GM21390 (cell line): ENCODE results near the gene FGF18.

Source experiments
- ATAC-seq: cut with Tn5 transposase; IDR thresholded peaks from one replicate; pipeline ENCODE4 v1.9.1; 2021; ENCODE audit not compliant: unreplicated experiment

Gene FGF18

GRCh38 chr5:171436804-171437285, 17.4 kb downstream of the FGF18 start:
- ATAC-seq, result no peak

GRCh38 chr5:171437286-171437821, 17.9 kb downstream of the FGF18 start:
- no peak for ATAC-seq

GRCh38 chr5:171438738-171439137, 19.3 kb downstream of the FGF18 start:
- ATAC-seq, result no peak

GRCh38 chr5:171441246-171441791, 21.9 kb downstream of the FGF18 start:
- no peak for ATAC-seq

GRCh38 chr5:171442287-171443042, 23.0 kb downstream of the FGF18 start:
- ATAC-seq, result no peak

- ATAC-seq, result no peak
Observed at GRCh38 chr5:171444582-171444981, 25.1 kb downstream of the FGF18 start.

GRCh38 chr5:171445644-171446516, 26.4 kb downstream of the FGF18 start:
- ATAC-seq, result no peak

- ATAC-seq, result no peak
Observed at GRCh38 chr5:171447226-171447625, 27.8 kb downstream of the FGF18 start.

DNA sequence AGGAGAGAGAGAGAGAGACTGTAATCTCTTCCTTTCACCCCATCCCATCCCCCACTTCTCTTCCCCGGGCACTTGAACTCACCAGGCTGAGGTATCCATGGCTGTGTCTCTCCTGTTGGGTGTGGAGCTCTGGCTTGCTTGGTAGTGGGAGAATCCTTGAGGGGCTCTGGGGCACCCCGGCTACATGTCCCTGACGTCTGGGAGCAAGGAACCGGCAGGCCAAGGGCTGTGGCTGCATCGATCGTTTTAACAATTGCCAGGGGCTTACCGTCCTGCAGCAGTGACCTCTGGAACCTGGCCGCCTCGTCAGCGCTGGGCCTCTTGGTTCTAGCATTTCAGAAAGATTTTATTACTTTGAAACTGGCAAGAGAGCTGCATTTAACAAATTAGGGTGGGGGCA, 30.0 kb downstream of the FGF18 start:
- ATAC-seq, result no peak

DNA sequence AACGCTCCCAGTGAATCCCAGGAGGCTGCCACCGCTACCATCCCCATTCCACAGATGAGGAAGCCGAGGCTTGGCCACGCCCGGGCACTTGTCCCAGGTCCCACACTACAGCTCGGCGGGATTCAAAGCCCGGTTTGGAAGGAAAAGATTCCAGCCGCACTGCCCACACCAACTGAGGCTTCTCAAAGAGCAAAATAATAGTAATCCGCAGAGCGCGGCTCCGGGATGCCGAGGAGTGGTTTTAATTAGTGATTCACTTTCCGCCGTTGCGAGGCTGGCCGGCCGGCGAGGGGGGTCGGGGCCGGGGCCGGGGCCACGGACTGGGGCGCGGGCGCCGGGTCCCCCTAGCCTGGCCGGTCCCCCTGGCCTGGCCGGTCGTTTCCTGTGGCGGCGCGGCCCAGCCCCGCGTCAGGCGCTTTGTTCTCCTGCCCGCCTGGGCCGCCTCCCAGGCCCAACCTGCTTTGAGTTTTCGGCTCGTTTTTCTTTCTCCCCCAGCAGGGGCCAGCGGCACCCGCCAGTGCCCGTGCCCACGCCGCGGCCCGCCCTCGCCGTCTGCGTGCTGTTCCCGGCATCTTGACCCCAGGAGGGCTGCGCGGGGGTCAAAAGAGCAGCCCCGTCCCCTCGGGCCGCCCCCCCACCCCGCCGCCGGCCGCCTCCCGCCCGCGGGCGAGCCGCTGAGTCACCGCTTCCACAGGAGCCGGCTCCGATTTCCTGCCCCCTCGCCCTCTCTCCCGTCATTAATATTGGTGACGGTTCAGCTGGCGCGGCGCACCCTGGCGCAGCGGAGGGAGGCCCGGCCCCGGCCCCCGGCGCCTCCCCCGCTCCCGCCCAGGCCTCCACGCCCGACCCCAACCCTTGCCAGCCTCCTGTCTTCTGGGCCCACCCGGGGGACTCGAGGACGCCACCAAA, 31.2 kb downstream of the FGF18 start:
- no peak for ATAC-seq

GRCh38 chr5:171451421-171451820, 32.0 kb downstream of the FGF18 start:
- no peak for ATAC-seq

GRCh38 chr5:171453056-171453725, 33.7 kb downstream of the FGF18 start:
- ATAC-seq, result no peak

DNA sequence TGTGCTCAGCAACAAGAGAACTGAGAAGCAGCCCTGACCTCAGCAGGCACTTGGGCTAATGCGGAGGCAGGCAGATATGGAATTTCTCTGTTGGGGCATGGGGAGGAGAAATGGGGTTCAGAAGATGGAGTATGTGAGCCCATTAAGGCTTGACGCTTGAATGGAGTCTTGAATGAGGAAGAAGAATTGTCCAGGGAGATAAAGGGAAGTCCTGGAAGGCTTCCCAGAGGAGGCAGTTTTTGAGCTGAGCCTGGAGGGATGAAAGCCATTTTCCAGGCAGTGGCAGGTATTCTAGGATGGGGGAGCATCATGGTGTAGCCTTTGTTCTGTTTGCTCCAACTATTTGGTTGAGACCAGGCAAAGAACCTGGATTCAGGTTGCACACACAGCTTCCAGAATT, 34.5 kb downstream of the FGF18 start:
- no peak for ATAC-seq

DNA sequence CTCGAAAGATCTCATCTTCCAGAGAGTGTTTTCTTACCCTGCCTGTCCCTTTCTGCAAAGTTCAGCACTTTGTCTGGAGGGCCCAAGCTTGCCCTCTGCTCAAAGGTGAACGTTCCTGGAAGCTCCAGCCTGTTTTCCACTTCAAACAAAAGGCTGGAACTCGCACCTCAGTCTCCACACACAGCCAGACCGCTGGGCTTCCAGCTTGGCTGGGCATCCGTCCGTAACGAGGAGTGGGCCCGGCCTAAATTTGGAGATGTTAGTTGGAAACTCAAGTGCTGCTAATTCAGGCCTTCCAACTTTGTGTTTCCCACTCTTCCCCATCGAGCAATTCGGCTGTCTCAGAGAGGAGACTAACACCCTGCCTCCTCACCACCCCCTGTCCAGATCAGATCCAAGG, 35.1 kb downstream of the FGF18 start:
- ATAC-seq, result no peak

GRCh38 chr5:171455522-171455921, 36.1 kb downstream of the FGF18 start:
- no peak for ATAC-seq

DNA sequence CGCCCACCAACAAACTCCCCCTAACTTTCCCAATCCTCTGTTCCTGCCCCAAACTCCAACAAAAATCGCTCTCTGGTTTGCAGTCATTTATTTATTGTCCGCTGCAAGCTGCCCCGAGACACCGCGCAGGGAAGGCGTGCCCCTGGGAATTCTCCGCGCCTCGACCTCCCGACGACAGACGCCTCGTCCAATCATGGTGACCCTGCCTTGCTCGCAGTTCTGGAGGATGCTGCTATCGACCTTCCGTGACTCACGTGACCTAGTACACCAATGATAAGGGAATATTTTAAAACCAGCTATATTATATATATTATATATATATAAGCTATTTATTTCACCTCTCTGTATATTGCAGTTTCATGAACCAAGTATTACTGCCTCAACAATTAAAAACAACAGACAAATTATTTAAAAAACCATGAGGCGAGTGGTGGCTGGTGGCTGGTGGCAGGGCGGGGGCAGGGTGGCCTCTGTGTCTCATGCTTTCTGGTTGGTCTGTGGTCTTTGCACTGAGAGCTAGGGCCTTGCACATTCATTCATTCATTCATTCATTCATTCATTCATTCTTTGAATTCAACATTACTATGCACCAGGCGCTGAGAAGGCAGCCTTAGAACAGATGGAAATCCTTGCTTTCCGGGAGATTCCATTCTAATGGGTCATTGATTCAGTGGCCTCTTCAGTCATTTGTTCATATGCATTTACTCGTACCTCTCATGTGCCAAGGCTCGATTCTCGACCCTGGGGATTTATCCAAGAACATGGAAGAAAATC, 37.9 kb downstream of the FGF18 start:
- ATAC-seq, result no peak

DNA sequence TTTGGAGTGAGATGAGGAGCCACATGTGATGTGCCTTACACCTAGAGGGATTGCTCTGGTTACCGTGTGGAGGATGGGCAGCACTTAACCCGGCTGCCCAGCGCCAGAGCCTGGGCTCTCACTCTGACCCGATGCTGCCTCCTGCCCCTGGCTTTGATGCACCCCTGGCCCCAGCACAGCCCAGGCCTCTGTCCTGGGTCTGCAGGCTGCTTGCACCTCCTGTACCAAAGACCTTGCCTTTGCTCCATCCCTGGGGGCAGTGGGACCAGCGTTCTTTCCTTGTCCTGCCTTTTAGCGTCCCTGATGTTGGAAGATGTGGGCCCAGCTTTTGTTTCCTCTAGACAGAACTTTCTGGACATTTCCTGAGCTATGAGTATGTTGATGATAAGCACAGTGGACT, 40.4 kb downstream of the FGF18 start:
- no peak for ATAC-seq

DNA sequence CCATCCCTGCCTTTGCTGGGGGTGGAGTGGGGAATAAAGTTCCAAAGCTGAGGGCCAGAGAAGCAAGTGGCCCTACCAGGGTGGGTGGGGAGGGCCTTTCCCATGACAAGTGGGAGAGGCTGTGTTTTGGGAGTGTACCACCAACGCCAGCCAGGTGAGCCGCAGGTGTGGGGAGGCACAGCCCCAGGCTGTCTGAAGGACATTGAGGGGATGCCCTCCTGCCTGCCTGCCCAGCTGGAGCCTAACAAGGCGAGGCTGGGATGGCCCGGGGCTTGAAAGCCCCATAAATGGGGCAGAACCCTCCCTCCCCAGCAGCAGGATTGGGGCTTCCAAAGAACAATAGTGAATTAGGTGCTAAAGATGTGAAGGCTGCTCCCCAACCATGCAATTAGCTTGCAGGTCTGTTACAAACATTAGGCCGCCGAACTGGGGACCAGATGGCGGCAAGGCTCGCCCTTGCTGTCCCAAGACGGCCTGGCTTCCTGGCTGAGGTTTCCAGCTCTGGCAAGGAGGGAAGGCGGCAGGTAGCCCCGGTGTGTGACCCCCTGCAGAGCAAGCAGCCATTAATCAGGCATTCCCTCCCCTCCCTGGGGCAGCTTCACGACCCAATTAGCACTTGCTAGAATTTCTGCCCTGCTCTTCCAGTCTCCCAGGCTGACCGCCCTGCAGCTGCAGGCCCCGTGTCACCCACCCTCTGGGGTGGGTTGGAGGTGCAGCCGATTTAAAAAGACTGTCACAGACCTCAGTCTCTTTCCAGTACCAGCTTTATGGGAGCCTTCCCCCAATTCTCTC, 42.9 kb downstream of the FGF18 start:
- ATAC-seq, result no peak
